OCI-LY7 (cell line): ENCODE data around the gene ADISSP. TPM values are rescaled to one million over a fixed set of nuclear protein-coding genes. Genes with fewer than 3 reads are reported as not detected.
A peak's percentile ranks its signal among the peaks of the same experiment; 100 is the strongest.

Experiments
- Bru-seq: library from RNA; stranded (reverse); fragments of 400-500 nt; gene quantifications from one replicate; lab custom pipeline; 2021; lab: Mats Ljungman, UMichigan
- BruChase-seq, 2 experiments: library from RNA; stranded (reverse); fragments of 400-500 nt; gene quantifications; one replicate each; lab custom pipeline; 2021; lab: Mats Ljungman, UMichigan
- BruUV-seq: library from RNA; stranded (reverse); fragments of 400-500 nt; replicated peaks from 2 replicates; lab custom pipeline; 2021; lab: Mats Ljungman, UMichigan
- CTCF ChIA-PET: fragments of 300-600 bp; sonication (Branson Sonifier 250); formaldehyde crosslinking; loops from one replicate; lab custom pipeline; 2022; ENCODE audit warnings: antibody characterized with exemption; ENCODE audit not compliant: unreplicated experiment; lab: Charles Lee
- POLR2A ChIA-PET: fragments of 300-600 bp; sonication (Branson Sonifier 250); formaldehyde crosslinking; loops from one replicate; lab custom pipeline; 2022; ENCODE audit warnings: antibody characterized with exemption; lab: Charles Lee
- DNase-seq: peaks from one replicate; pipeline ENCODE4 v3.0.0-alpha.2; 2015; ENCODE audit warnings: low spot score
- H2AFZ ChIP-seq: fragments of 200-600 bp; sonication (generic), shearing (Covaris generic); 2 replicates; pipeline ENCODE4 v1.6.1; 2014; ENCODE audit warnings: mild to moderate bottlenecking, antibody characterized with exemption, low read length, moderate library complexity
- H3K27ac ChIP-seq: fragments of 200-600 bp; sonication (generic); 2 replicates; pipeline ENCODE4 v1.5.1; 2014; ENCODE audit warnings: mixed run types, low read depth, mild to moderate bottlenecking, moderate library complexity, low read length, inconsistent platforms; ENCODE audit not compliant: poor library complexity, severe bottlenecking
- H3K36me3 ChIP-seq: fragments of 200-600 bp; sonication (generic); 2 replicates; pipeline ENCODE4 v1.6.1; 2014; ENCODE audit warnings: mild to moderate bottlenecking, antibody characterized with exemption, low read length, moderate library complexity, mixed read lengths; ENCODE audit not compliant: insufficient read depth
- H3K4me1 ChIP-seq: fragments of 200-600 bp; sonication (generic); 2 replicates; pipeline ENCODE4 v1.5.1; 2014; ENCODE audit warnings: mild to moderate bottlenecking, low read length; ENCODE audit not compliant: insufficient read depth, poor library complexity, severe bottlenecking
- H3K4me2 ChIP-seq: fragments of 200-600 bp; sonication (generic); 2 replicates; pipeline ENCODE4 v1.6.1; 2014; ENCODE audit warnings: mild to moderate bottlenecking, low read length
- H3K4me3 ChIP-seq: fragments of 200-600 bp; sonication (generic); 2 replicates; pipeline ENCODE4 v1.5.1; 2014; ENCODE audit warnings: mild to moderate bottlenecking, low read depth, low read length; ENCODE audit not compliant: poor library complexity, severe bottlenecking
- H3K79me2 ChIP-seq: fragments of 200-600 bp; sonication (generic); 2 replicates; pipeline ENCODE4 v1.6.1; 2016; ENCODE audit warnings: low read depth, mild to moderate bottlenecking, low read length, moderate library complexity, mixed read lengths; ENCODE audit not compliant: insufficient read depth
- H3K9me2 ChIP-seq: fragments of 200-600 bp; sonication (generic); 2 replicates; pipeline ENCODE4 v1.6.1; 2016; ENCODE audit warnings: mild to moderate bottlenecking, low read length, mixed read lengths; ENCODE audit not compliant: insufficient read depth
- H3K9me3 ChIP-seq: fragments of 200-600 bp; sonication (generic); 2 replicates; pipeline ENCODE4 v1.6.1; 2014; ENCODE audit warnings: mild to moderate bottlenecking, mixed run types, low read length, mixed read lengths
- H4K20me1 ChIP-seq: fragments of 200-600 bp; sonication (generic); 2 replicates; pipeline ENCODE4 v1.6.1; 2014; ENCODE audit warnings: mild to moderate bottlenecking, antibody characterized with exemption, low read length, moderate library complexity, mixed read lengths; ENCODE audit not compliant: insufficient read depth
- EZH2phosphoT487 ChIP-seq: fragments of 200-600 bp; sonication (generic); IDR thresholded peaks from 2 replicates; pipeline ENCODE4 v1.6.1; 2018; ENCODE audit warnings: low read depth, borderline replicate concordance, mild to moderate bottlenecking, mixed run types, antibody characterized with exemption, low read length, moderate library complexity, mixed read lengths
- intact Hi-C: fragments of 100-400 bp; cut with micrococcal nuclease; formaldehyde crosslinking; loops from one replicate; pipeline ENCODE4 v1.10.0; 2022; ENCODE audit not compliant: unreplicated experiment
- long read RNA-seq: library from polyadenylated mRNA; stranded (forward); transcript quantifications from one replicate; pipeline ENCODE4 v2.0.0, GENCODE V29; 2022
- total RNA-seq, 2 experiments: library from RNA; depleted of rRNA in 1 of 2; stranded (reverse); fragments of >200 nt in 1 of 2; shearing (Covaris generic) in 1 of 2; gene quantifications; 2 replicates each; pipeline ENCODE4 v1.2.3, GENCODE V29; 2014 to 2022
- TF ChIP-seq, protein P1 (sequence below): fragments of 200-600 bp; sonication (generic); conservative IDR thresholded peaks from 2 replicates; pipeline ENCODE4 v1.5.1; 2014; ENCODE audit warnings: mild to moderate bottlenecking, antibody characterized with exemption, low read length, moderate library complexity, mixed read lengths

Gene ADISSP
- total RNA-seq (2014; rRNA removed; shearing (Covaris generic)) (62.1 and 66.7 TPM in 2 replicates), total RNA-seq (2022) (58.7 and 64.4 TPM in 2 replicates), Bru-seq, nascent RNA (percentile 55 among the genes with signal in this experiment), BruChase-seq, experiment 1, labeled RNA remaining after a 6-hour chase (percentile 64 among the genes with signal in this experiment), BruChase-seq, experiment 2, labeled RNA remaining after a 2-hour chase (percentile 57 among the genes with signal in this experiment)
- long read RNA-seq, transcript C20orf27-202 (6 exons, 1,886 nt): major isoform, 92 of 104 reads
- long read RNA-seq, partial matches to known transcripts: 5 of 104 reads
- long read RNA-seq, other reads (novel, unspliced or antisense): 4 of 104 reads

GRCh38 chr20:3767427-3768341, at the start of gene ADISSP:
Gene ADISSP, minus strand, starts transcription at chr20:3767753. Its CDS starts 7,653 bp downstream, at chr20:3760100.
- Histone ChIP-seq H3K4me3 (peak within 1 kb of the TSS; percentile 84), H2AFZ (peak within 1 kb of the TSS; percentile 68; the same call in 1 of the 2 replicates), H3K27ac (peak within 1 kb of the TSS; percentile 66), H3K4me2 (peak within 1 kb of the TSS; percentile 97), H3K9me3 (no peaks in the 10 kb centered on the region), H4K20me1 (no peaks in the 10 kb centered on the region), H3K9me2 (no peaks in the 10 kb centered on the region), H3K4me1 (peaks cover 25% of the 10 kb centered on the region), H3K36me3 (no peaks in the 10 kb centered on the region), H3K79me2 (peaks cover 9% of the 10 kb centered on the region; the same call in 1 of the 2 replicates)
- intact Hi-C loops: loop anchor here (1.0 to 5.0 kb wide), 4 partner anchors 47 to 205 kb away; no protein-coding TSS in a partner anchor
- ChIA-PET POLR2A (interaction anchor here (0.6 to 2.1 kb wide), 12 partner anchors 8 to 304 kb away, joined by 3 to 11 read pairs (median 4); partner anchors contain the start of genes AP5S1 and SPEF1), CTCF (interaction anchor here (0.6 to 2.5 kb wide), 5 partner anchors 13 to 57 kb away, joined by 3 to 16 read pairs (median 3); no protein-coding TSS in a partner anchor)
- no TSS peak for BruUV-seq
- TF ChIP-seq, protein P1, sequence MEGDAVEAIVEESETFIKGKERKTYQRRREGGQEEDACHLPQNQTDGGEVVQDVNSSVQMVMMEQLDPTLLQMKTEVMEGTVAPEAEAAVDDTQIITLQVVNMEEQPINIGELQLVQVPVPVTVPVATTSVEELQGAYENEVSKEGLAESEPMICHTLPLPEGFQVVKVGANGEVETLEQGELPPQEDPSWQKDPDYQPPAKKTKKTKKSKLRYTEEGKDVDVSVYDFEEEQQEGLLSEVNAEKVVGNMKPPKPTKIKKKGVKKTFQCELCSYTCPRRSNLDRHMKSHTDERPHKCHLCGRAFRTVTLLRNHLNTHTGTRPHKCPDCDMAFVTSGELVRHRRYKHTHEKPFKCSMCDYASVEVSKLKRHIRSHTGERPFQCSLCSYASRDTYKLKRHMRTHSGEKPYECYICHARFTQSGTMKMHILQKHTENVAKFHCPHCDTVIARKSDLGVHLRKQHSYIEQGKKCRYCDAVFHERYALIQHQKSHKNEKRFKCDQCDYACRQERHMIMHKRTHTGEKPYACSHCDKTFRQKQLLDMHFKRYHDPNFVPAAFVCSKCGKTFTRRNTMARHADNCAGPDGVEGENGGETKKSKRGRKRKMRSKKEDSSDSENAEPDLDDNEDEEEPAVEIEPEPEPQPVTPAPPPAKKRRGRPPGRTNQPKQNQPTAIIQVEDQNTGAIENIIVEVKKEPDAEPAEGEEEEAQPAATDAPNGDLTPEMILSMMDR: no peak
- no peak for TF ChIP-seq EZH2phosphoT487
- peak; percentile 99 for DNase-seq

- H3K79me2 ChIP-seq: peaks cover under 1% of the 10 kb centered on the region; the same call in 1 of the 2 replicates
- DNase-seq: no peak
- H3K27ac ChIP-seq: no peak overlapping the region
- H3K9me3 ChIP-seq: no peaks in the 10 kb centered on the region
- H3K4me1 ChIP-seq: peaks cover 29% of the 10 kb centered on the region
- ChIA-PET POLR2A (interaction anchor here (0.6 kb wide), 1 partner anchor 25 kb away, joined by 4 read pairs; no protein-coding TSS in a partner anchor), CTCF (no interaction called here)
- H3K4me3 ChIP-seq: no peak overlapping the region
- intact Hi-C loops: no loop called here
- TF ChIP-seq, protein P1: no peak
- no peak for TF ChIP-seq EZH2phosphoT487
- H3K4me2 ChIP-seq: 0 out of 2 replicates have a peak overlapping the region, but pooled peaks have one; percentile 24
- H2AFZ ChIP-seq: no peak overlapping the region
- no peaks in the 10 kb centered on the region for H3K9me2 ChIP-seq
- BruUV-seq: no TSS peak
- H4K20me1 ChIP-seq: no peaks in the 10 kb centered on the region
- H3K36me3 ChIP-seq: no peaks in the 10 kb centered on the region
These were observed 48.3 kb upstream of the ADISSP start for GRCh38 chr20:3815703-3816315.
